Lower lobe of right lung (tissue), 2 donors: ENCODE results near the gene AMZ1. TPM values are rescaled to one million over a fixed set of nuclear protein-coding genes. Genes with fewer than 3 reads are reported as not detected.

Experiments
- ATAC-seq, 2 donors: fragments of 200-7000 bp; cut with Tn5 transposase; one replicate each; pipeline ENCODE4 v1.9.1; 2020 to 2022; ENCODE audit warnings: mild to moderate bottlenecking in 2 of 2, moderate library complexity in 2 of 2
- DNase-seq: peaks from one replicate; pipeline ENCODE4 v3.0.0-alpha.2; 2020
- H3K27ac ChIP-seq: fragments of 200-600 bp; one replicate; pipeline ENCODE4 v1.8.0; 2022
- H3K27me3 ChIP-seq: fragments of 200-600 bp; one replicate; pipeline ENCODE4 v1.8.0; 2022; ENCODE audit warnings: low read depth
- H3K36me3 ChIP-seq: fragments of 200-600 bp; one replicate; pipeline ENCODE4 v1.8.0; 2022; ENCODE audit warnings: mild to moderate bottlenecking
- H3K4me1 ChIP-seq: fragments of 200-600 bp; one replicate; pipeline ENCODE4 v1.8.0; 2022
- H3K4me3 ChIP-seq: fragments of 200-600 bp; one replicate; pipeline ENCODE4 v1.8.0; 2022; ENCODE audit warnings: mild to moderate bottlenecking
- H3K9me3 ChIP-seq: fragments of 200-600 bp; one replicate; pipeline ENCODE4 v1.8.0; 2022
- intact Hi-C: fragments of 100-400 bp; cut with DNase I; formaldehyde crosslinking; loops from one replicate; pipeline ENCODE4 v1.11.0; 2022
- total RNA-seq: library from RNA; stranded (reverse); fragmentation: NEBNext Ultra II Directional; extraction: Animal tissue kit (Norgen Biotek cat#: 25700); gene quantifications from one replicate; pipeline ENCODE4 v1.2.1, GENCODE V29; 2021
- TF ChIP-seq, protein P1 (sequence below): fragments of 200-600 bp; IDR thresholded peaks from one replicate; pipeline ENCODE4 v1.8.0; 2022; ENCODE audit warnings: antibody characterized with exemption, mild to moderate bottlenecking
- donor health status: DM: no; HTN: yes; CAD: no; lungs with severe emphysema.

The AMZ1 gene
- total RNA-seq, 1 donor from 2014 or later: 0.47 TPM

DNA sequence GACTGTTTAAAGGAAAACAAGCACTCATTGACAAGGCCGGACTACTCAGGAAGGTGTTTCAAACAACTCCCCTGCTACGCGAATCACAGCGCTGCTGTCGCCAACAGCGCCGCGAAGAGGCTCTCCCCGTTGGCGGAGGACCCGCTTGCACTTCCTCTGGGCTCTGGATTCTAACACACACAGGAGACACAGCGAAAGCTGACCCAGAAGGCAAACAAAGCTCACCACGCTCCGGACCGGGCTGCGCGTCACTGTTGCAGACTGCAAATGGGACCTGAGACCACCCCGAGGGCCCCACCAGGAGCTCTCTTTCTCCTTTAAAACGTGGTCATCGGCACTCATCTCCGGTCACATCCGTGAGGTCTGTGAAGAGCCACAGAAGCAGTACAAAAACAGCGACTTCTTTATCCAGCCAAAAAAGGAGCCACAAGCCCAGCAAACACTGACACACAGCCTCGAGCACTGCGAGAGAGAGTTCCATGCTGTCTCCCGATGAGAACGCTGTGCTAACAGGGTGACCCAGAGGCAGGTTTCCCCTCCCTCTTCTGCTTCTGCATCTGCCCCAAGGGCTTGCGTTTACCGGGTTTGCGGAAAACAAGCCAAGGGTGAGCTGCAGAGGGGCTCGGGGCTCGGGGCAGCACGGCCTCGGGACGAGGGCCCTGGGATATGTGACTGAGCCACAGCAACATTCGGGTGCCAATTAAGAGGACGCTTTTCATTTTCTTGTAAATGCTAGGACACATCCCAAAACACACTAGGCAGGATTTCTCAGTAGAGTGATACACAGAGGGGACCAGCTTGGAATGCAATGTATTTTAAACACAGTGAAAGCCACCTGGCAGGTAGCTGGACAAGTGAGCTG is 41.3 kb downstream of the AMZ1 start:
- ATAC-seq: peak in 1 of 2 donors; percentile 5
- intact Hi-C loops: no loop called here
- H3K36me3 ChIP-seq: peaks cover 30% of the 10 kb centered on the region

DNA sequence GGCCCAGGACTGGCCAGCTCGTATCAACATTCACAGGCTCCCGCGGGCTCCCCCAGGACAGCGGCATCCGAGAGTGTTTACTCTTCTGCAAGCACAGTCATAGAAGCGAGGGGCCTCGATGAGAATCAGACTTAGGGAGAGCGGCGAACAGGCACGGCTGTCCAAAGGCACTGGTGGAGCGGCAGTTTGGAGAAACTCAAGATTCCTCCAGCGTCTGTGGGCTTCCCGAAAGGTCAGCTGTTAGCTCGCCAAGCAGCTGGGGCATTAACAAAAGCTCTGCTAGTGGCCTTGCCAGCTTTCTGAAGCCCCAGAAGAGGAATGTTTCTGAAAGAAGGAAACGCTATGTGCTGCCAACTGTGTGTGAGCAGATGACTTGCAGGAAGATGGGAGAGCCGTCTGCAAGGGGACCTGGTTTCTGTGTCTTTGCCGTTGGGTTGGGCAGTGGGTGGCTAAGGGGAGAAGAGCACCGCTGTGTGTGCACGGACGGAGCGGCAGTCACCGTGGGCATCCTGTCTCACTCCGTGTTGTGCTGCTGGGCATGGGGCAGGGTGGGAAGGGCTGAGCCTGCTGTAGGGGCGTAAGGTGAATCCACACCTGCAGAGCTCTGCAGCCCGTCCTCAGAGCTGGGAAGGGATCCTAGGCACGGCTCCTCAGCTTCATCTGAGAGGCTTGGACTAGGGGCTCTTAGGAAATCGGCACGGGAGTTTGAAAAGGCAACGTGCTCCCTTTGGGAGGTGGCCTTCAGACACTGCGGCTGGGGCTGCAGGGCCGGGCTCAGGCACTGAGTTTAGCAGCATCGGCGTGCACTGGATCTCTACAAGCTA is 42.1 kb downstream of the AMZ1 start:
- TF ChIP-seq, protein P1, sequence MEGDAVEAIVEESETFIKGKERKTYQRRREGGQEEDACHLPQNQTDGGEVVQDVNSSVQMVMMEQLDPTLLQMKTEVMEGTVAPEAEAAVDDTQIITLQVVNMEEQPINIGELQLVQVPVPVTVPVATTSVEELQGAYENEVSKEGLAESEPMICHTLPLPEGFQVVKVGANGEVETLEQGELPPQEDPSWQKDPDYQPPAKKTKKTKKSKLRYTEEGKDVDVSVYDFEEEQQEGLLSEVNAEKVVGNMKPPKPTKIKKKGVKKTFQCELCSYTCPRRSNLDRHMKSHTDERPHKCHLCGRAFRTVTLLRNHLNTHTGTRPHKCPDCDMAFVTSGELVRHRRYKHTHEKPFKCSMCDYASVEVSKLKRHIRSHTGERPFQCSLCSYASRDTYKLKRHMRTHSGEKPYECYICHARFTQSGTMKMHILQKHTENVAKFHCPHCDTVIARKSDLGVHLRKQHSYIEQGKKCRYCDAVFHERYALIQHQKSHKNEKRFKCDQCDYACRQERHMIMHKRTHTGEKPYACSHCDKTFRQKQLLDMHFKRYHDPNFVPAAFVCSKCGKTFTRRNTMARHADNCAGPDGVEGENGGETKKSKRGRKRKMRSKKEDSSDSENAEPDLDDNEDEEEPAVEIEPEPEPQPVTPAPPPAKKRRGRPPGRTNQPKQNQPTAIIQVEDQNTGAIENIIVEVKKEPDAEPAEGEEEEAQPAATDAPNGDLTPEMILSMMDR: no peak
- H3K27ac ChIP-seq: peak overlapping the region; percentile 34
- intact Hi-C loops: no loop called here
- H3K4me3 ChIP-seq: no peak overlapping the region
- ATAC-seq: peak in 1 of 2 donors; percentile 25
- no peak for DNase-seq
- H3K9me3 ChIP-seq: no peaks in the 10 kb centered on the region
- H3K4me1 ChIP-seq: peaks cover 45% of the 10 kb centered on the region
- H3K27me3 ChIP-seq: no peaks in the 10 kb centered on the region
- H3K36me3 ChIP-seq: peaks cover 30% of the 10 kb centered on the region

More for the DNA sequence above, 41.3 kb downstream of the AMZ1 start:
- H3K27ac ChIP-seq: peak overlapping the region; percentile 34
- TF ChIP-seq, protein P1: no peak
- H3K9me3 ChIP-seq: no peaks in the 10 kb centered on the region
- H3K27me3 ChIP-seq: no peaks in the 10 kb centered on the region
- no peak overlapping the region for H3K4me3 ChIP-seq
- H3K4me1 ChIP-seq: peaks cover 37% of the 10 kb centered on the region
- no peak for DNase-seq

DNA sequence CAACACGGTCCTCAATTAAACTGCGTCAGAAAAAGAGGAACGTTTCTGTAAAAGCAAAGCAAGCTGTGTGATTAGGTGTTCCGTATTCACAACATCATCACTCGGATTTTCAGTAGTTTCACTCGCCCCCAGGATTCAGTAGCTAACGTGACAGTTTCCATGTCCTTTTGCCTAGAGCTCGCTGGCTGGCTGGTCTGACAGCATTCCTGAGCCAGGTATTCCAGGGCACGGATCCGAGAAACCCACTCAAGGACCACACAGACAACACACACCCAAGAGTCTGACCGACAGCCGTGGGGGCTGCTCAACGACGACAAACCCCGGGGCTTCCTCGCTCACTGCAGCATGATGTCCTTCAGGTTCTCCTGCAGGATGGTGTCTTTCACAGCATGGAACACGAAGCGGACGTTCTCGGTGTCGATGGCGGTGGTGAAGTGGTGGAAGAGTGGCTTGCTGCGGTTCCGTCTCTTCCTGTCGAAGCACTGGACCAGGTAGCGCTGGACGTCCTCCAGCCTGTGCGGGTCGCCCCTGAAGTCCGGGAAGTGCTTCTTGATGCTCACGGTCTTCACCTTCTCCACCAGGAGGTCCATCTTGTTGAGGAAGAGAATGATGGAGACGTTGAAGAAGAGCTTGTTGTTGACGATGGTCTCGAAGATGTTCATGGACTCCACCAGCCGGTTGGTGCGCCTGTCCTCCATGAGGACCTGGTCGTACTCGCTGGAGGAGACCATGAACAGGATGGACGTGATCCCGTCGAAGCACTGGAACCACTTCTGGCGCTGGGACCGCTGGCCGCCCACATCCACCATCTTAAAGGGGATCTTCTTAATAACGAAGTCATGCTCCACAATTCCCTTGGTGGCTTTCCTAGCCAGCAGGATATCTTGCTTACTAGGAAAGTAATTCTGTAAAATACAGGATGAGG is 43.1 kb downstream of the AMZ1 start:
- Histone ChIP-seq H3K27ac (no peak overlapping the region), H3K9me3 (no peaks in the 10 kb centered on the region), H3K36me3 (peaks cover 25% of the 10 kb centered on the region), H3K4me1 (peaks cover 53% of the 10 kb centered on the region), H3K4me3 (no peak overlapping the region), H3K27me3 (no peaks in the 10 kb centered on the region)
- ATAC-seq: peak in 1 of 2 donors; percentile 8
- DNase-seq: no peak
- intact Hi-C loops: no loop called here
- TF ChIP-seq, protein P1: no peak

DNA sequence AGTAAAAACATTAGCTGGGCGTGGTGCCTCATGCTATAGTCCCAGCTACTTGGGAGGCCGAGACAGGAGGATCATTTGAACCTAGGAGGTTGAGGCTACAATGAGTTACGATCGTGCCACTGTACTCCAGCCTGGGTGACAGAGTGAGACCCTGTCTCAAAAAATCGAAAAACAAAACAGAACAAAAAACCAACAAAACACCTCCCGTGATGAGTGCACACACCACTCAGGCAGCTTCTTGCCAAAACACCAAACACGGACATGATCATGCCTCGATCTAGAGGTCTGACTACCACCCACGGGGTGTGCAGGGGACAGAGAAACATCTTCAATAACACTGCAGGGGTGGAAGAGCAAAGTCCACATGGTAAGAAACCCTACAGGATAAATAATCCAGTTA is 44.4 kb downstream of the AMZ1 start:
- no peak overlapping the region for H3K4me3 ChIP-seq
- no peak overlapping the region for H3K27ac ChIP-seq
- H3K36me3 ChIP-seq: peaks cover 21% of the 10 kb centered on the region
- TF ChIP-seq, protein P1: no peak
- H3K27me3 ChIP-seq: no peaks in the 10 kb centered on the region
- H3K4me1 ChIP-seq: peaks cover 53% of the 10 kb centered on the region
- no peak for ATAC-seq
- intact Hi-C loops: no loop called here
- DNase-seq: no peak
- no peaks in the 10 kb centered on the region for H3K9me3 ChIP-seq
